Renal cortex interstitium (tissue), 3 donors: ENCODE measurements around the gene CEACAM4. TPM values are rescaled to one million over a fixed set of nuclear protein-coding genes. Genes with fewer than 3 reads are reported as not detected.

Experiments used
- polyA plus RNA-seq, 3 donors: library from polyadenylated mRNA; unstranded; fragments of 120-200 nt; gene quantifications; one replicate each; pipeline ENCODE4 v1.2.1, GENCODE V29; 2013; ENCODE audit not compliant: insufficient read length in 3 of 3

Gene CEACAM4
- polyA plus RNA-seq, 3 donors = 0.12 TPM; not detected in 2

Other genes with a start within 250 kb of the CEACAM4 start
- gene EXOSC5, start 229.7 kb downstream of the CEACAM4 start, polyA plus RNA-seq = 10 to 100 TPM; 16.8 to 20.1 (median 17.4) TPM
- gene BCKDHA, start 229.3 kb downstream of the CEACAM4 start, polyA plus RNA-seq = 10 to 100 TPM; 28.6 to 45.9 (median 43.9) TPM
- gene B3GNT8, start 199.7 kb downstream of the CEACAM4 start, polyA plus RNA-seq = 1 to 10 TPM; 2.1 to 3.9 (median 3.3) TPM
- 10 to 100 TPM; 50.5 to 73.2 (median 59.1) TPM for gene DMAC2, start 187.2 kb downstream of the CEACAM4 start, polyA plus RNA-seq
- 1 to 10 TPM; 4.2 to 7.2 (median 6.2) TPM for gene ERICH4, start 183.9 kb downstream of the CEACAM4 start, polyA plus RNA-seq
- 1 to 10 TPM; 1.3 to 1.8 (median 1.4) TPM for gene CEACAM21, start 50.9 kb downstream of the CEACAM4 start, polyA plus RNA-seq
- not detected for gene CEACAM7, start 61.2 kb upstream of the CEACAM4 start, polyA plus RNA-seq
- under 1 TPM in 1 of 3 donors, not detected in 2; 0.23 TPM for gene CEACAM5, start 81.6 kb upstream of the CEACAM4 start, polyA plus RNA-seq
- under 1 TPM; 0.06 to 0.22 (median 0.17) TPM for gene CEACAM6, start 128.5 kb upstream of the CEACAM4 start, polyA plus RNA-seq
- under 1 TPM in 2 of 3 donors, not detected in 1; 0.09 to 0.15 TPM for gene CEACAM3, start 169.5 kb upstream of the CEACAM4 start, polyA plus RNA-seq
- gene LYPD4, start 217.6 kb upstream of the CEACAM4 start, polyA plus RNA-seq = not detected
- not detected for gene DMRTC2, start 218.0 kb upstream of the CEACAM4 start, polyA plus RNA-seq
- 1,000 to 10,000 TPM; 1,302 to 1,867 (median 1,631) TPM for gene RPS19, start 233.2 kb upstream of the CEACAM4 start, polyA plus RNA-seq